ENCODE data around the gene DCP2.

The DCP2 gene

DNA sequence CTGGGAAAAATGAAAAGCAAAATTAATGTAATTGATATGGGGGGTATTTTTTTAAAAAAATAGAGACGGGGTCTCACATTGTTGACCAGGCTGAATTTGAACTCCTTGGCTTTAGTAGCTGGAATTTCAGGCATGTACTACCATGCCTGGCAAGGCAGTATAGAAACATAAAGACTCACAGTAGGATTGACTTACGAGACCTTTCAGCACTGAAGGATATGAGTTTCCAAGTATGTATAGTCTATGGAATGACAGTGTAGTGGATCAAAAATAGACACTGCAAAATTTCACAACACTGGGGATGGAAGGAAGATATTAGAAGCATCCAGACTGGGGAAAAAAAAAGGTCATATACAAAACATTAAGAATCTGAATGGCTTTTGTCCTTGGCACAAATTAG lies 6.8 kb downstream of the DCP2 start:
- POLR2A ChIA-PET: no interaction called here
- CTCF ChIA-PET: interaction anchor here (0.7 to 5.0 kb wide), 3 partner anchors 12 to 68 kb away, joined by 3 to 24 read pairs (median 21); no protein-coding TSS in a partner anchor
- H3K9me3 ChIP-seq (ENCODE audit: control insufficient read depth, insufficient read depth, low read depth, low read length): no peaks in the 10 kb centered on the region
- peaks cover 16% of the 10 kb centered on the region for H3K4me1 ChIP-seq (ENCODE audit: control insufficient read depth, insufficient read depth, low read length)
- no peak for TF ChIP-seq ZNF548 (tag by site-specific recombination; IDR thresholded peaks at IDR 0.05)
- no peak for TF ChIP-seq ZNF624 (tag by site-specific recombination; IDR thresholded peaks at IDR 0.05)
- no peak for TF ChIP-seq BCL11B (tag by site-specific recombination; IDR thresholded peaks at IDR 0.05; ENCODE audit: low read depth)
- no peak for TF ChIP-seq HOXA7 (CRISPR knock-in tag; IDR thresholded peaks at IDR 0.05; ENCODE audit: borderline replicate concordance)
- TF ChIP-seq ZNF140 (tag by site-specific recombination; IDR thresholded peaks at IDR 0.05): no peak
- TF ChIP-seq PBX3 (CRISPR knock-in tag; IDR thresholded peaks at IDR 0.05): no peak
- no peak for TF ChIP-seq ZNF600 (tag by site-specific recombination; IDR thresholded peaks at IDR 0.05)
- H3K27ac ChIP-seq (ENCODE audit: extremely low read depth, low read depth, low read length): no peak overlapping the region
- no peak overlapping the region for H3K4me3 ChIP-seq (ENCODE audit: low read depth, low read length)
- H3K36me3 ChIP-seq (ENCODE audit: control insufficient read depth in 2 of 2, insufficient read depth in 1 of 2, low read length in 2 of 2): peaks cover 6 to 10% of the 10 kb centered on the region in 2 experiments

GRCh38 chr5:112986224-112986623 lies 9.6 kb downstream of the DCP2 start:
- H3K27ac ChIP-seq (ENCODE audit: extremely low read depth, low read depth, low read length): no peak overlapping the region
- ChIA-PET POLR2A (no interaction called here), CTCF (interaction anchor here (0.8 to 2.6 kb wide), 3 partner anchors 10 to 344 kb away, joined by 3 to 24 read pairs (median 3); no protein-coding TSS in a partner anchor)

GRCh38 chr5:112995764-112996618 lies 19.4 kb downstream of the DCP2 start:
- no peak overlapping the region for H3K4me3 ChIP-seq (ENCODE audit: low read depth, low read length)
- POLR2A ChIA-PET: interaction anchor here (0.9 to 1.2 kb wide), 2 partner anchors 20 to 93 kb away, joined by 3 to 7 read pairs; partner anchors contain the start of gene DCP2
- H3K27ac ChIP-seq (ENCODE audit: extremely low read depth, low read depth, low read length): no peak overlapping the region
- H3K4me1 ChIP-seq (ENCODE audit: control insufficient read depth, insufficient read depth, low read length): peaks cover 2% of the 10 kb centered on the region; the same call in 1 of the 2 replicates
- CTCF ChIA-PET: interaction anchor here (0.5 to 4.7 kb wide), 75 partner anchors 9 to 820 kb away, joined by 3 to 58 read pairs (median 4); partner anchors contain the start of gene YTHDC2
- H3K36me3 ChIP-seq (ENCODE audit: control insufficient read depth in 2 of 2, insufficient read depth in 1 of 2, low read length in 2 of 2): peaks cover 19 to 41% of the 10 kb centered on the region in 2 experiments
- H3K9me3 ChIP-seq (ENCODE audit: control insufficient read depth, insufficient read depth, low read depth, low read length): no peaks in the 10 kb centered on the region
- TF ChIP-seq ZNF280C (tag by site-specific recombination; IDR thresholded peaks at IDR 0.05) (no peak), ZNF654 (tag by site-specific recombination; IDR thresholded peaks at IDR 0.05; ENCODE audit: low read depth) (peak; percentile 90), MZF1 (tag by site-specific recombination; IDR thresholded peaks at IDR 0.05; ENCODE audit: borderline replicate concordance) (no peak), ZNF211 (tag by site-specific recombination; IDR thresholded peaks at IDR 0.05; ENCODE audit: low read depth) (no peak), REPIN1 (tag by site-specific recombination; IDR thresholded peaks at IDR 0.05; ENCODE audit: low read depth) (no peak), WT1 (tag by site-specific recombination; IDR thresholded peaks at IDR 0.05) (no peak), YY2 (tag by site-specific recombination; IDR thresholded peaks at IDR 0.05) (no peak), ZNF623 (tag by site-specific recombination; IDR thresholded peaks at IDR 0.05) (no peak), ZNF513 (tag by site-specific recombination; IDR thresholded peaks at IDR 0.05) (no peak), ZBTB21 (tag by site-specific recombination; IDR thresholded peaks at IDR 0.05) (no peak)
- TF ChIP-seq, protein P1, sequence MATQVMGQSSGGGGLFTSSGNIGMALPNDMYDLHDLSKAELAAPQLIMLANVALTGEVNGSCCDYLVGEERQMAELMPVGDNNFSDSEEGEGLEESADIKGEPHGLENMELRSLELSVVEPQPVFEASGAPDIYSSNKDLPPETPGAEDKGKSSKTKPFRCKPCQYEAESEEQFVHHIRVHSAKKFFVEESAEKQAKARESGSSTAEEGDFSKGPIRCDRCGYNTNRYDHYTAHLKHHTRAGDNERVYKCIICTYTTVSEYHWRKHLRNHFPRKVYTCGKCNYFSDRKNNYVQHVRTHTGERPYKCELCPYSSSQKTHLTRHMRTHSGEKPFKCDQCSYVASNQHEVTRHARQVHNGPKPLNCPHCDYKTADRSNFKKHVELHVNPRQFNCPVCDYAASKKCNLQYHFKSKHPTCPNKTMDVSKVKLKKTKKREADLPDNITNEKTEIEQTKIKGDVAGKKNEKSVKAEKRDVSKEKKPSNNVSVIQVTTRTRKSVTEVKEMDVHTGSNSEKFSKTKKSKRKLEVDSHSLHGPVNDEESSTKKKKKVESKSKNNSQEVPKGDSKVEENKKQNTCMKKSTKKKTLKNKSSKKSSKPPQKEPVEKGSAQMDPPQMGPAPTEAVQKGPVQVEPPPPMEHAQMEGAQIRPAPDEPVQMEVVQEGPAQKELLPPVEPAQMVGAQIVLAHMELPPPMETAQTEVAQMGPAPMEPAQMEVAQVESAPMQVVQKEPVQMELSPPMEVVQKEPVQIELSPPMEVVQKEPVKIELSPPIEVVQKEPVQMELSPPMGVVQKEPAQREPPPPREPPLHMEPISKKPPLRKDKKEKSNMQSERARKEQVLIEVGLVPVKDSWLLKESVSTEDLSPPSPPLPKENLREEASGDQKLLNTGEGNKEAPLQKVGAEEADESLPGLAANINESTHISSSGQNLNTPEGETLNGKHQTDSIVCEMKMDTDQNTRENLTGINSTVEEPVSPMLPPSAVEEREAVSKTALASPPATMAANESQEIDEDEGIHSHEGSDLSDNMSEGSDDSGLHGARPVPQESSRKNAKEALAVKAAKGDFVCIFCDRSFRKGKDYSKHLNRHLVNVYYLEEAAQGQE (tag by site-specific recombination; IDR thresholded peaks at IDR 0.05): no peak

More at GRCh38 chr5:112986224-112986623, 9.6 kb downstream of the DCP2 start:
- Histone ChIP-seq H3K4me1 (ENCODE audit: control insufficient read depth, insufficient read depth, low read length) (no peaks in the 10 kb centered on the region; the same call in 1 of the 2 replicates), H3K4me3 (ENCODE audit: low read depth, low read length) (no peak overlapping the region), H3K36me3 (ENCODE audit: control insufficient read depth in 2 of 2, insufficient read depth in 1 of 2, low read length in 2 of 2) (peaks cover 6 to 17% of the 10 kb centered on the region in 2 experiments), H3K9me3 (ENCODE audit: control insufficient read depth, insufficient read depth, low read depth, low read length) (no peaks in the 10 kb centered on the region)
- TF ChIP-seq KLF7 (tag by site-specific recombination; IDR thresholded peaks at IDR 0.05; ENCODE audit: borderline replicate concordance) (no peak), ZNF624 (tag by site-specific recombination; IDR thresholded peaks at IDR 0.05) (no peak)
- TF ChIP-seq, protein P2, sequence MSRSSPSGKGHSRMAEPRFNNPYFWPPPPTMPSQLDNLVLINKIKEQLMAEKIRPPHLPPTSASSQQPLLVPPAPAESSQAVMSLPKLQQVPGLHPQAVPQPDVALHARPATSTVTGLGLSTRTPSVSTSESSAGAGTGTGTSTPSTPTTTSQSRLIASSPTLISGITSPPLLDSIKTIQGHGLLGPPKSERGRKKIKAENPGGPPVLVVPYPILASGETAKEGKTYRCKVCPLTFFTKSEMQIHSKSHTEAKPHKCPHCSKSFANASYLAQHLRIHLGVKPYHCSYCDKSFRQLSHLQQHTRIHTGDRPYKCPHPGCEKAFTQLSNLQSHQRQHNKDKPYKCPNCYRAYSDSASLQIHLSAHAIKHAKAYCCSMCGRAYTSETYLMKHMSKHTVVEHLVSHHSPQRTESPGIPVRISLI (tag by site-specific recombination; IDR thresholded peaks at IDR 0.05): 0 out of 2 replicates have a peak, but pooled peaks have one; percentile 13

Data from HEK293 (cell line).